Ovary (tissue), 3 donors: ENCODE data around the gene TCF25.

Experiments used
- EP300 ChIP-seq: sonication (generic); formaldehyde crosslinking; IDR thresholded peaks from one replicate; pipeline ENCODE4 v1.6.1; 2017; ENCODE audit warnings: antibody characterized with exemption
- POLR2A ChIP-seq: fragments of 450-650 bp; IDR thresholded peaks from one replicate; pipeline ENCODE4 v1.6.1; 2017; ENCODE audit warnings: antibody characterized with exemption, mild to moderate bottlenecking, moderate library complexity
- TF ChIP-seq, protein P1 (sequence below), 3 donors: fragments of 450-650 bp in 2 of 3; fragments of 200-600 bp in 1 of 3; IDR thresholded peaks; one replicate each; pipeline versions ENCODE4 v1.5.1 to v1.8.0; 2016 to 2022; ENCODE audit warnings: antibody characterized with exemption in 3 of 3, mild to moderate bottlenecking in 1 of 3
- donor health status: DM: no; HTN: no; CAD: no.

DNA sequence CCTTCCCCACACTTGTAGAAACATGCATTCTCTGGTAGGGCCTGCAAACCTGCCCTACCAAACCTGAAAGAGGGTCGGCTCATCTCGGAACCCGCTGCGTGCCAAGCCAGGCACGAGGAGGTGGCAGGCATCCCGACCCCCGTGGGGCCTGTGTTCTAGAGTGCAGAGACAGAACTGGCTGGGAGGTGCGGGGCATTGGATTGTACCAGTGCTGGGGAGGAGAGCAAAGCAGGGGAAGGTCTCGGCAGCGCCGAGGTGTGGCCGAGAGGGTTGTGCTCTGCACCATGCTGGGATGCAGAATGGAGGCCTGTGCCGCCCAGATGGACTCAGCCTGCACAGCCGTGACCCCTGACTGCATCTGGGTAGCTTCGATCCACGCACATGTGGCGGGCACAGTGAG, 27.5 kb downstream of the TCF25 start:
- TF ChIP-seq, protein P1, sequence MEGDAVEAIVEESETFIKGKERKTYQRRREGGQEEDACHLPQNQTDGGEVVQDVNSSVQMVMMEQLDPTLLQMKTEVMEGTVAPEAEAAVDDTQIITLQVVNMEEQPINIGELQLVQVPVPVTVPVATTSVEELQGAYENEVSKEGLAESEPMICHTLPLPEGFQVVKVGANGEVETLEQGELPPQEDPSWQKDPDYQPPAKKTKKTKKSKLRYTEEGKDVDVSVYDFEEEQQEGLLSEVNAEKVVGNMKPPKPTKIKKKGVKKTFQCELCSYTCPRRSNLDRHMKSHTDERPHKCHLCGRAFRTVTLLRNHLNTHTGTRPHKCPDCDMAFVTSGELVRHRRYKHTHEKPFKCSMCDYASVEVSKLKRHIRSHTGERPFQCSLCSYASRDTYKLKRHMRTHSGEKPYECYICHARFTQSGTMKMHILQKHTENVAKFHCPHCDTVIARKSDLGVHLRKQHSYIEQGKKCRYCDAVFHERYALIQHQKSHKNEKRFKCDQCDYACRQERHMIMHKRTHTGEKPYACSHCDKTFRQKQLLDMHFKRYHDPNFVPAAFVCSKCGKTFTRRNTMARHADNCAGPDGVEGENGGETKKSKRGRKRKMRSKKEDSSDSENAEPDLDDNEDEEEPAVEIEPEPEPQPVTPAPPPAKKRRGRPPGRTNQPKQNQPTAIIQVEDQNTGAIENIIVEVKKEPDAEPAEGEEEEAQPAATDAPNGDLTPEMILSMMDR (IDR thresholded peaks at IDR 0.05), result no peak
- no peak for TF ChIP-seq POLR2A
- no peak for TF ChIP-seq EP300
